Right lobe of liver (tissue), 4 donors: Measurements from ENCODE around the gene RBCK1.

Experiments used
- POLR2A ChIP-seq: fragments of 450-650 bp; IDR thresholded peaks from one replicate; pipeline ENCODE4 v1.6.1; 2017; ENCODE audit warnings: antibody characterized with exemption, mild to moderate bottlenecking
- TF ChIP-seq, protein P1 (sequence below), 4 donors: fragments of 200-600 bp in 3 of 4; fragments of 450-650 bp in 1 of 4; IDR thresholded peaks; one replicate each; pipeline versions ENCODE4 v1.5.1 to v1.8.0; 2016 to 2022; ENCODE audit warnings: antibody characterized with exemption in 4 of 4, mild to moderate bottlenecking in 2 of 4
- donor health status: DM: no; HTN: no; CAD: no.
- donor health status: DM: no; HTN: no; CAD: no.
- donor health status: DM: no; HTN: yes; CAD: no.

DNA sequence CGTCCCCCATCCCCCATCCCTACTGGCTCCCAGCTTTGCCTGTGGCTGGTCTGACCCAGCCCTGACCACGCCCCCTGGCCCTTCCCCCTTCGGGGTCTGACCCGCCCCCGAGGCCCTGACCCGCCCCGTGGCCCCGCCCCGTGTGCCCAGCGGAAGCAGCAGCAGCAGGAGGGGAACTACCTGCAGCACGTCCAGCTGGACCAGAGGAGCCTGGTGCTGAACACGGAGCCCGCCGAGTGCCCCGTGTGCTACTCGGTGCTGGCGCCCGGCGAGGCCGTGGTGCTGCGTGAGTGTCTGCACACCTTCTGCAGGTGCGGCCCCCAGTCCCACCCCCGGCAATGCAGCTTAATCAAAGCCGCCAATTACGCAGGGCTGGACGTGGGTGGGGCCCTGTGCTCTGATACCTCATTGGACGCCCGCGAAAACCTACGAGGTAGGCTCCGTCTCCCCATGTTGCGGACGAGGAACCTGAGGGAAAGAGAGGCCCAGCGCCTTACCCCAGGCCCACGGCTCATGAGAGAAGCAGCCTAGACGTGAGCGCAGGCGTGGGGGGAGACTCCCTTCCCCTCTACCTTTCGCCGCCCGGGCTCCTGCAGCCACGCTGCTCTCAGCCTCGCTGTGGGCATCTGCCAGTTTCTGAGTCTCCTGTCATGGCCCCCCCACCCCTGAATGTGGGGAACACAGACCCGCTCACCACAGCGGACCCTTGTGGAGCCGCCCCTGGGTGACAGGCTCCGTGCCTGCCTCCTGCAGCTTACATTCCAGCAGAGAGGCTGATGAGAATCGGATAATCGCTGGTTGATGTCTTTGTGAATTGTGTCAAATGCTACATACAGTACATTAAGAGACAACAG, 12.8 kb downstream of the RBCK1 start:
- TF ChIP-seq, protein P1, sequence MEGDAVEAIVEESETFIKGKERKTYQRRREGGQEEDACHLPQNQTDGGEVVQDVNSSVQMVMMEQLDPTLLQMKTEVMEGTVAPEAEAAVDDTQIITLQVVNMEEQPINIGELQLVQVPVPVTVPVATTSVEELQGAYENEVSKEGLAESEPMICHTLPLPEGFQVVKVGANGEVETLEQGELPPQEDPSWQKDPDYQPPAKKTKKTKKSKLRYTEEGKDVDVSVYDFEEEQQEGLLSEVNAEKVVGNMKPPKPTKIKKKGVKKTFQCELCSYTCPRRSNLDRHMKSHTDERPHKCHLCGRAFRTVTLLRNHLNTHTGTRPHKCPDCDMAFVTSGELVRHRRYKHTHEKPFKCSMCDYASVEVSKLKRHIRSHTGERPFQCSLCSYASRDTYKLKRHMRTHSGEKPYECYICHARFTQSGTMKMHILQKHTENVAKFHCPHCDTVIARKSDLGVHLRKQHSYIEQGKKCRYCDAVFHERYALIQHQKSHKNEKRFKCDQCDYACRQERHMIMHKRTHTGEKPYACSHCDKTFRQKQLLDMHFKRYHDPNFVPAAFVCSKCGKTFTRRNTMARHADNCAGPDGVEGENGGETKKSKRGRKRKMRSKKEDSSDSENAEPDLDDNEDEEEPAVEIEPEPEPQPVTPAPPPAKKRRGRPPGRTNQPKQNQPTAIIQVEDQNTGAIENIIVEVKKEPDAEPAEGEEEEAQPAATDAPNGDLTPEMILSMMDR (IDR thresholded peaks at IDR 0.05), result no peak
- TF ChIP-seq POLR2A, result no peak
